AG09309 (cell line): ENCODE measurements around the gene OR9I1.

Experiments used
- DNase-seq: peaks from one replicate; pipeline ENCODE4 v3.0.0-alpha.2; 2010; ENCODE audit warnings: low read depth
- H3K4me3 ChIP-seq: 2 replicates; pipeline ENCODE4 v1.5.1; 2011; ENCODE audit warnings: mild to moderate bottlenecking, low read depth, low read length, moderate library complexity; ENCODE audit not compliant: control insufficient read depth
- TF ChIP-seq, protein P1 (sequence below): IDR thresholded peaks from 2 replicates; pipeline ENCODE4 v1.5.1; 2011; ENCODE audit warnings: mild to moderate bottlenecking, low read depth, low read length, inconsistent platforms; ENCODE audit not compliant: insufficient read depth, control insufficient read depth; ENCODE audit errors: missing control alignments

Gene OR9I1

DNA sequence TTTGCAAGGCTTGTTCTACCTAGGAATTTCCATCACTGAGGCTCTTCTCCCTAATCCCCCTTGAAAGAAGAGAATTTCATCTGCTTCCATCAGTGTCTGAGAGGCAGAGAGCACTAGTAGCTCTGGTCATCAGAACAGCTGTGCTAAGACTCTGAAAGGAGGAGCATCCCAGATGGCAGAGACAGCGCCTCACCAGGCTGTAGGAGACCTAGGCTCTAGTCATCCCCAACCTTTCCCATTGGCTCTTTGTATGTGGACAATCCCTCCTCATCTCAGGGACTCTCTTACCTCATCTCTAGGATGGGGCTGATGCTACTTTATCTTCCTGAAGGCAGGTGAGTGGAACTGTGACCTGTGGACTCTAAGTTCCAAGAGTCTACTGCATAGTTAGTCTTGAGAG is 8.8 kb upstream of the OR9I1 start:
- TF ChIP-seq, protein P1, sequence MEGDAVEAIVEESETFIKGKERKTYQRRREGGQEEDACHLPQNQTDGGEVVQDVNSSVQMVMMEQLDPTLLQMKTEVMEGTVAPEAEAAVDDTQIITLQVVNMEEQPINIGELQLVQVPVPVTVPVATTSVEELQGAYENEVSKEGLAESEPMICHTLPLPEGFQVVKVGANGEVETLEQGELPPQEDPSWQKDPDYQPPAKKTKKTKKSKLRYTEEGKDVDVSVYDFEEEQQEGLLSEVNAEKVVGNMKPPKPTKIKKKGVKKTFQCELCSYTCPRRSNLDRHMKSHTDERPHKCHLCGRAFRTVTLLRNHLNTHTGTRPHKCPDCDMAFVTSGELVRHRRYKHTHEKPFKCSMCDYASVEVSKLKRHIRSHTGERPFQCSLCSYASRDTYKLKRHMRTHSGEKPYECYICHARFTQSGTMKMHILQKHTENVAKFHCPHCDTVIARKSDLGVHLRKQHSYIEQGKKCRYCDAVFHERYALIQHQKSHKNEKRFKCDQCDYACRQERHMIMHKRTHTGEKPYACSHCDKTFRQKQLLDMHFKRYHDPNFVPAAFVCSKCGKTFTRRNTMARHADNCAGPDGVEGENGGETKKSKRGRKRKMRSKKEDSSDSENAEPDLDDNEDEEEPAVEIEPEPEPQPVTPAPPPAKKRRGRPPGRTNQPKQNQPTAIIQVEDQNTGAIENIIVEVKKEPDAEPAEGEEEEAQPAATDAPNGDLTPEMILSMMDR, result no peak
- no peak for DNase-seq
- no peak overlapping the region for H3K4me3 ChIP-seq

DNA sequence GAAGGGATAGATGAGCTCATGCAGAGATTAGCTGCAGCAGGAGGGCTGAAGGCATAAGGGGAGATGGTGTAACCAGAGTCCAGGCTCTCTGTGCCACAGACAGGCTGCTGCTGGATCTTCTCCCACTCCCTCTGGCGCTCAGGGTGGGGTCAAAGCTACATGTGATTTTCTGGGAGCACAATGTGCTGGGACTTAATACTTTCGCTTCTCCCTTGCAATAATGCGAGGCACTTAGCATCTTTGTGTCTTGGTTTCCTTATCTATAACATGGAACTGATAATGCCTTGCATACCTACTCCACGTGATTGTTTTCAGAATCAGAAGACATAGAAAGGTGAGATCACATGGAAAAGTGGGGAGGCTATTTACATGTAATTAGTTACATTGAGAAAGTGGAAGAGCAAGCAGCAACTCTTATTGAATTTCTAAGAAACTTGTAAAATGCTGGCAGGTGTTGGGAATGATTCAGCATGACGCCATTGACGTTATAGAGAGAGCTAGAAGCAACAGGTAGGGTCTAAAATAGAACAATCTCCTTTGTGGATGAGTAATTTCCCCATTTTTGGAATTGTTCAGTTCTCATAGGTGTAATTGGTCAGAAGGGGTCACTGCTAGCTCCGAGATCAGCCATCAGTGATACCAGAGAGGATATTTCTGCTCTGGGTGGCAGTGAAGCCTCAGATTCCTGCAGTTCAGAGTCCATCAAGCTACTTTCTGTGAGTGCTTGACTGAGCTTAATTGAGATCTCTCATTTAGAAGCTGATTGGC is 8.2 kb upstream of the OR9I1 start:
- no peak for DNase-seq
- TF ChIP-seq, protein P1, result no peak
- no peak overlapping the region for H3K4me3 ChIP-seq

DNA sequence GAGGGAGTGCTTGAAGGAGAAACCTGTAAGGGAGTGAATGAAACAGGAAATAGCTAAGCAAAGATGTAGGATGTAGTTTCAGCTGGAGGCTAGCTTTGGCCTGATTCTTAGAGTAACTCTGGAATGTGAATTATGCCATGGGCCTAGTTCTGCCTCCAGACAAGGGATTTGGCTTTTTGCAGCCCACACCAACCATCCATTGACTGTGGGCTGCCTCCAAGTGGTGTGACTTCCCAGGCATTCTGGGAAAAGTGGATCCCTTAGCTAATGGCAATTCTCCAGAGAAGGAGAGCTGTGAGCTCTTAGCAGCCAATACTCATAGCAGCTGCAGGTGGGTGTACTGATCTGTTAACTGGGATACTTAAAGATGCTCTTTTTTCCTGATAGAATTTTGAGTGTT is 2.0 kb upstream of the OR9I1 start:
- no peak overlapping the region for H3K4me3 ChIP-seq
- no peak for DNase-seq
- TF ChIP-seq, protein P1, result no peak

DNA sequence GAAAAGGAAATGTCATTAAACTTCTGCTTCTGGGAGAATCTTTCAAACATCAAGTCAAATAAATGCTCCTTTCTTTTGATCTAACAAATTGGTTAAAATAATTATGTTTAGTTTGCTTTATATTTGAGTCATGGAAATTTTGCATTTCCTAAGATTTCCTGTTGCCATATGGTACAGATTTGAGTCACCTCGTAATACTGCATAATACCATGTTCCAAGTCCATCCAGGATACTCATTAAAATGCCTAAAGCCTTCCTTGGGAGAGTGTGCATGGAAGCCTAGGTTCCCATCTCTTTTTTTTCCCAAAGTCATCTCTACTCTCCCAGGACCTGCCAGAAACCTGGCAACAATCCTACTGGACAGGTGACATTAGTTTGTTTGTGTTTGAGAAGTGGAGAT is 4.2 kb downstream of the OR9I1 start:
- no peak overlapping the region for H3K4me3 ChIP-seq
- TF ChIP-seq, protein P1, result no peak
- no peak for DNase-seq

DNA sequence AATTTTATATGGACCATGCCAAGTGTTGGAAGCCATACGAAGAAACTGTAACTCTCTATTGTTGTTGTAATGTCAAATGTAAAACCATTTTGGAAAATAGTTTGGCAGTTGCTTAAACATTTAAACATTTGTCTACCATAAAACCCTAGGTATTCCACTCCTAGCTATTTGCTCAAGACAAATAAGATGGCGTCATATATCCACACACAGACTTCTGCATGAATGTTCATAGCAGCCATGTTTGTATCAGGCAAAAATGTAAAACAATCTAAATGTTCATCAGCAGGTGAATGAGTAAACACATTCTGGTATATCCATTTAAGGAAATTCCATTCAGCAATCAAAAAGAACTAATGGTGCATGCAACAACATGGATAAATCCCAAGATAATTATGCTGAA is 27.9 kb downstream of the OR9I1 start:
- no peak for DNase-seq
- TF ChIP-seq, protein P1, result no peak
- no peak overlapping the region for H3K4me3 ChIP-seq

DNA sequence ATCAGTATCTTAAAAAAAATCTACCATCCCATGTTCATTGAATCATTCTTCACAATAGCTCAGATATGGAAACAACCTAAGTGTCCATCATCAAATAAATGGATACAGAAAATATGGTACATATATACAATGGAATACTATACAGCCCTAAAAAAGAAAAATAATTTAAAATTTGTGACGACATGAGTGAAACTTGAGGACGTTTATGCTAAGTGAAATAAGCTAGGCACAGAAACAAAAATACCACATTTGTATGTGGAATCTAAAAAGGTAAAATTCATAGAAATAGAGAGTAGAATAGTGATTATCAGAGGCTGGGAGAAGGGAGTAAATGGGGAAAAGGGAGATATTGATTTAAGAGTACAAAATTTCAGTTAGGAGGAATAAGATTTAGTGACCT is 38.8 kb downstream of the OR9I1 start:
- TF ChIP-seq, protein P1, result no peak
- no peak for DNase-seq
- no peak overlapping the region for H3K4me3 ChIP-seq
